ENCODE measurements around the gene GRK3.
"Not testable (repeated sequence)": the region's sequence is repeated elsewhere in the genome, so short reads cannot be mapped to it uniquely, and the experiment has no call there.

- TF ChIP-seq CTCF (IDR thresholded peaks at IDR 0.05 in 2 of 3, conservative IDR thresholded peaks at IDR 0.05 in 1 of 3; ENCODE audit: control insufficient read depth in 2 of 3, extremely low read depth in 1 of 3, insufficient read depth in 1 of 3, low read depth in 3 of 3, low read length in 3 of 3); SIN3A (IDR thresholded peaks at IDR 0.05; ENCODE audit: low read depth, low read length); RFX5 (IDR thresholded peaks at IDR 0.05; ENCODE audit: low read depth, low read length); PKNOX1 (IDR thresholded peaks at IDR 0.05); RAD21 (IDR thresholded peaks at IDR 0.05; ENCODE audit: insufficient read depth, low read depth, low read length); USF1 (IDR thresholded peaks at IDR 0.05; ENCODE audit: borderline replicate concordance, extremely low read length, insufficient read depth, low read depth, low read length); EP300 (IDR thresholded peaks at IDR 0.05; ENCODE audit: borderline replicate concordance in 1 of 2, control insufficient read depth in 1 of 2, low read depth in 2 of 2, low read length in 2 of 2); IKZF2 (IDR thresholded peaks at IDR 0.05); SMC3 (IDR thresholded peaks at IDR 0.05; ENCODE audit: borderline replicate concordance, low read length); ATF3 (IDR thresholded peaks at IDR 0.05; ENCODE audit: borderline replicate concordance, extremely low read depth, low read depth, low read length); SUPT20H (IDR thresholded peaks at IDR 0.05; ENCODE audit: borderline replicate concordance, control insufficient read depth, low read depth, low read length); POLR2A (IDR thresholded peaks at IDR 0.05; ENCODE audit: low read depth, low read length); CHD1 (IDR thresholded peaks at IDR 0.05; ENCODE audit: low read depth, low read length): not testable (repeated sequence)
These were observed 1.3 kb upstream of the GRK3 start for GRCh38 chr22:25562966-25563760.

Data from GM12878 (cell line).